Left renal cortex interstitium (tissue), 4 donors: ENCODE measurements around the gene GPR68. TPM values are rescaled to one million over a fixed set of nuclear protein-coding genes. Genes with fewer than 3 reads are reported as not detected.
A peak's percentile ranks its signal among the peaks of the same experiment; 100 is the strongest.

Experiments used
- DNase-seq, 4 donors: peaks; one replicate each; pipeline ENCODE4 v3.0.0-alpha.2; 2013; ENCODE audit warnings: low read depth in 4 of 4, low spot score in 2 of 4, missing footprints in 1 of 4
- polyA plus RNA-seq, 4 donors: library from polyadenylated mRNA; unstranded; fragments of 120-200 nt; gene quantifications; one replicate each; pipeline ENCODE4 v1.2.1, GENCODE V29; 2013; ENCODE audit not compliant: insufficient read length in 4 of 4

The GPR68 gene, protein sequence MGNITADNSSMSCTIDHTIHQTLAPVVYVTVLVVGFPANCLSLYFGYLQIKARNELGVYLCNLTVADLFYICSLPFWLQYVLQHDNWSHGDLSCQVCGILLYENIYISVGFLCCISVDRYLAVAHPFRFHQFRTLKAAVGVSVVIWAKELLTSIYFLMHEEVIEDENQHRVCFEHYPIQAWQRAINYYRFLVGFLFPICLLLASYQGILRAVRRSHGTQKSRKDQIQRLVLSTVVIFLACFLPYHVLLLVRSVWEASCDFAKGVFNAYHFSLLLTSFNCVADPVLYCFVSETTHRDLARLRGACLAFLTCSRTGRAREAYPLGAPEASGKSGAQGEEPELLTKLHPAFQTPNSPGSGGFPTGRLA
- polyA plus RNA-seq: 1 to 10 TPM; 1.7 to 3.9 (median 2.5) TPM

DNA sequence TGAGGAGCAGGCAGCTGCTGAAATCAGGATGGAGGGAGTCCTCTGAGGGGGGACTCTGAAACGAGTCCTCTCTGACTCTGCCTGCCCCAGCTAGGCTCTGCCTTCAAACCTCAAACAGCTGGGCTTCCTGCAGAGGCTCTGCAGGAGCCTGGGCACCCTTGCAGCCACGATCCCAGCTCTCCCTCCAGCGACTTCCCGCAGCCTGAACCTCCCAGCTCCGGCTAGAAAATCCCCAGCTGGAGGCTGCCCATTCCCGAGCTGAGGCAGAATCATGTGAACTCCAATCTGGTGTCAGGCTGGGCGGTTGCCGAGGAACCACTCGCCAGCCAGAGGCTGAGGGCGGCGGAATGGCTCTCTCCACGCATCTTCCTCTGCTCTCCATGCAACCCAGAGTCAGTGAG is at the start of gene GPR68:
GPR68 (minus strand) TSS at position 204 of the 401 bp plus-strand sequence. CDS start 9,654 bp downstream, outside the sequence.
- no peak for DNase-seq

DNA sequence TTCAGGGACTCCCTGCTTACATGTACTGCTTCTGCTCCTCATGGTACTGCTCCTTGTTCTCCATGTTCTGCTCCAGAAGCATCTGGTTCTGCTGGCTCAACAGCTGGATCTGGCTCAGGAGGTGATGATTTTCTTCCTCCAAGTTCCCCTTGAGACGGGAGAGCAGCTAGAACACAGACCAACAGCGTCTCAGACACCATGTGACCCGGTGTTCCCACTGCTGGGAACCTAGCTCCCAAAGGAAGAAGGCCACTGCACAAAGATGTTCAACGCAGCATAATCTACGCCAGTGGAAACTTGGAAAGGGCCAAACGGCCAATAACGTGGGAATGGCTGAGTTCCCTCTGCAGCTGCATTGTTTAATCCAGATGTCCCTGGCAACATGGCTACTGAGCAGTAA is 49.6 kb upstream of the GPR68 start:
- no peak for DNase-seq

DNA sequence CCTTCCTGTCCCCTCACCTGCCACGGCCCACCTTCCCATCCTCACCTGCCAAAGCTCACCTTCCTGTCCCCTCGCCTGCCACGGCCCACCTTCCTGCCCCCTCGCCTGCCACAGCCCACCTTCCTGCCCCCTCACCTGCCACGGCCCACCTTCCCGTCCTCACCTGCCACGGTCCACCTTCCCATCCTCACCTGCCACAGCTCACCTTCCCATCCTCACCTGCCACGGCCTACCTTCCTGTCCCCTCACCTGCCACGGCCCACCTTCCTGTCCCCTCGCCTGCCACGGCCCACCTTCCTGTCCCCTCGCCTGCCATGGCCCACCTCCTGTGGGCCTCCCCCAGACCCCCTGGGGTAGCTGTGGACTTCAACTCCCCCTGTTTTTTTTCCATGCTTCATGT is 48.8 kb upstream of the GPR68 start:
- DNase-seq: no peak

DNA sequence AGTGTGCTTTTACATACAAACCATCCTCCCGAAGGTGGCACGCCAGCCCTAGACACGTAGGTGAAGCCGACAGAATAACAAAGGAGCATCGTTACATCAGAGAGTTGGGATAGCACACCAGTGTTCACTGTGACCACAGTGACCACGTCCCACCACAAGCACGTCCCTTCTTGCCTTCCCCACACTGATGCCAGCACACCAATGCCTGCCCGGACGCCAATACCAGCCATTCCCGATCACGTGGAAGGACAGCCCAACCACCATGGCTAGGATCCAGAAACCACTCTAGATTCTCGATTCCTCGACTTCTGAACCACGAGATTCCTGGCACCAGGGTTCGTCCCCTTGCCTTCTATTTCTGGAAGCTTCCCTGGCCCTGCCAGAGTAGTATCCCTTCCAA is 48.0 kb upstream of the GPR68 start:
- no peak for DNase-seq

DNA sequence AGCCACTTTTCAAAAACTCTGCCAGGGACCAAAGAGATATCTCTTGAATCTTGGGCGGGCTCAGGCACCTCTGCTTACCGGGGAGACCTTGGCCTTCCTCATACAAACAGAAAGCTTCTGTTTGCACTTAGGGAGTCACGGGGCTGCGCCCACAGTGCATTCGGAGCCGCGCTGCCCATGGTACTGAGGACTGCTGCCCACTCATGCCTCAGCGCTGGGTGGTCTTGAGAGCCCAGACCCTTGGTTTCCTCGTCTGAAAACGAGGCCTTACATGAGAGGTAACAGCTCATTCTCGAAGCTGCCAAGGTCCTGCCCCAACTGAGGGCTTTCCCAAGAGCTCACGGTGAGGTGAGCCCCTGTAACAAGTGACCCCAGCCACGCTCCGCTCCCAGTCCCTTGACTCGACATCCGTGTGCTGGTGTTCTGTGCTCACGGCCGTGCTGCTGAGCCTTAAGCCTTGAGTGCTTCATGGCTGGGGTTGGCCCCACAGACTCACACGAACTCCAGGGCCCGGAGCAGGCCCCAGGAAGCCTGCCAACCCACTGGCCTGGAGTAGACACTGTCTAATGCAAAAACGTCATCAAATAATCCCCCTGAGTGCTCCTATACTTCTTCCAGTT is 47.4 kb upstream of the GPR68 start:
- no peak for DNase-seq

DNA sequence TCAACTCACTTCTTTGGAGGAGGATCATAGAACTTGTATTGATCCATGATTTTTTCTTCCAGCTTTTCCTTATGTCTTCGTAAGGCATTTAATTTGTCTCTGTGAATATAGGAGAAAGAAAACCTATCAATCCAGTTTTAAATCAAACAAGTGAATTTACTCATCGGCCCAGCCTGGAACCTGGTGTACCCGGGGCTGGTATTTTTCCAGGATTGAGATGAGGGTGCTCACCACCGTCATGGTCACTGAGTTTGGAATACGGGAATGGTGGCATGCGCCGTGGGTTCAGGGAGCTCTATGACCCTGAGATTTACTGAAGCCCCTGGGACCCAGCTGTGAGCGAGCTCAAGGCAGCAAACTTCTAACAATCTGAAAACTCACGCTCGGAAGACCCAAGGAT is 46.5 kb upstream of the GPR68 start:
- no peak for DNase-seq

DNA sequence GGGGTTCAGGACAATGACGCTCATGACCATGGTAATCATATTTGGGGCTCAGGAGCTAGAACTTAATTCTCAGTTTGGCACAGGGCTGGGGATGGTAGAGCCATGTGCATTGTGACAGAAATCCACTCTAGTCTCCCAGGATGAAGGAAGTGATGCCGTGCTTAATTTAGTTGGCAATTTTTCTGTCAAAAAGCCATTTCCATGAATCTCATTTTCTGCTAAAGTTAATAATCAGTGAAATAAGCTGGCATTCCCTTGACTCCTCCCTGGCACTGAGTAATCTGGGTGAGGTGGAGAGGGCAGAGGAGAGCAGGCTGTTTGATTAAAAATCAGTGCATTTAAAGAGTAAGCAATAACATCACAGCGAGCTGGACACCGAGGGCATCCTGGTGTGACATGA is 45.0 kb upstream of the GPR68 start:
- no peak for DNase-seq

DNA sequence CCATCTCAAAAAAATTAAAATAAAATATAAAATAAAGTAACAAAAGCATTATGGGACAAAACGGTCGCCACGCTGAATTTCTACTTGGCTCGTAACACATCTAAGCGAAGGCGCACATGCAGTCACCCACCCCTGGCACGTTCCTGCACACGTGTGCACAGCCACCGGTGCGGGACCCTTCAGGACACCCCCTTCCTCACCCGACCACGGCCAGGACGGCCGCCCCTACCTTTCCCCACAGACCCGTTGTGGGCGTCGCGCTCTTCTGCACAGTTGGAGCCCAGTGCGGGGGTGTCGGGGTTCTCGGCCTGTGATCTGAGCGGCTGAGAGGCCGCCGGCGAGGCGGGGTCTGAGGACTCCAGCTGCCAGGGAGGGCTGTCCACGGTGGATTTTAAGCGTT is 44.4 kb upstream of the GPR68 start:
- DNase-seq: no peak

DNA sequence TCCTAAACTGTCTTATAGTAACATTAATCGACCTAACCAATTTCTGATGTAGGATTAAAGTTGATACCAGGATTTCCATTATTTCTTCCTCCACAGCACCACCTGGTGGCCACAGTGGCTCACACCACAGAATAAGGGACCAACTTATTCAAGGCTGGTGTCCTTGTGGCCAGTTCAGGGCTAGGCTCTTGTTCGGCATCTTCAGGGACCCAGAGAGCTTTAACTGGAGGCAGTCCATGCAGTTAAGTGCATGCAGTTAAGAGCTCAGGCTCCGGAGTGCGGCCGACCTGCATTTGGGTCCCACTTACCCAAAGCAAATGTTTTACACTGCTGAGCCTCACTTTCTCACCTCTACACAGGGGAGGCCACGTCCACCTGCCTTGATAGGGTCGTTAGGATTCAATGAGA is 42.0 kb upstream of the GPR68 start:
- DNase-seq: peak; percentile 26 to 68 (median 34)

DNA sequence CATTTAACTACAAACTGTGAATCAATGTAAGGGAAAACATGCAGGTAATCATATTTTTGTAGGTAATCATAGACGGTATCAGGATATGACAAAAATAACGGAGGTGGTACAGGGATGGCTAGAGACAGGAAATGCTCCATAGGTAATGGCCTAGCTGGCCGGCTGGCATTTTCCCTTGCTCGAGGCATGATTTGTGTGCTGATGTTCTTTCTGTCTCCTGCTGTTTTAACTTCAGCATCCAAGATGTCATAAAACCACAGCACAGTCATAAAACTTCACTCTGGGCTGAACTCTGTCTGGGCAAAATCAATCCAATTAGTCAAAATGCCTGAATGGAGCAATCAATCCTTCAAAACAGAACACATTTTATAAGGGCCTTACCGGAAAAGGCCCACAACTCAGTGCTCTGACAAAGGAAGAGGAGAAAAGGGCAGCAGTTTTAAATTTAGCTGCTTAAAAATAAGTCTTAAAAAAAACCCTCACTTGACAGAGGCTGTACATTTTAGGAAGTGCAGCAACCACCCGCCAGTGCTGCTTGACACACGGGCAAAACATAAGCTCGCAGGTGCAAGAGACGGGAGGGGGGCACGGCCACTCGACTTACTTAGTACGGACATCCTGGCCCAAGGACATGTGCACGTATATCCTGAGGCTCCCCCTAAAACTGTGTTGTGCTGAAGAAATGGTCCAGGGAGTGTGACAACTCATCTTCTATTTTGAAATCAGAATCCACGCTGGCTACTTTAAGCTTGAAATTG is 40.5 kb upstream of the GPR68 start:
- no peak for DNase-seq

DNA sequence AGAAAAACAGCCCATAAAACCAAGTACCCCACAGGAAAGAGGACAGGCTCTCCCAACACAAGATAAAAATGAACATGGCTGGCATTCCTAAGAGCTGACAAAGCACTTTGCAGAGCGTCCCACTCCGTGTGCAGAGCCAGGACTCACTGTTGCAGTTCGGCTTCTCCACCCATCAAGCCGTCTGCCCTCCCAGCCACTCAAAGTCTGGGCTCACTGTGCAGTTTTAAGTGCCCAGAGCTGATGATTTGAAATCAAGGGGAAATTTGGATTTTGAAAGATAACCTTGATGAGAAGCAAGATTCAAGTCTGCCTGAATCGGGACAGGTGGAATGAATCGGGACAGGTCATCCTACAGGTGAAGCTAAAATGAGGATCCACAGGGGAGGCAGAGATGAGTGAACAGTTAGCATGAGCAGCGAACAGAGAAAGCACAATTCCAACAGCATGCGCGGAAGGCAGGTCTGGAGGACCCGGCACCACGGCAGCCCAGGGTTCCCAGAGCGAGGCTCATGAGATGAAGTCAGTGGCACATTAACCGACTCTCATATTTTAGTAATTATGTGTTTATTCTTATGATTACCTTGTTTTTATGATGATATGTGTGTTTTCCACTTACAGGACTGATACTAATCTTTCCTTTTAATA is 39.8 kb upstream of the GPR68 start:
- no peak for DNase-seq

DNA sequence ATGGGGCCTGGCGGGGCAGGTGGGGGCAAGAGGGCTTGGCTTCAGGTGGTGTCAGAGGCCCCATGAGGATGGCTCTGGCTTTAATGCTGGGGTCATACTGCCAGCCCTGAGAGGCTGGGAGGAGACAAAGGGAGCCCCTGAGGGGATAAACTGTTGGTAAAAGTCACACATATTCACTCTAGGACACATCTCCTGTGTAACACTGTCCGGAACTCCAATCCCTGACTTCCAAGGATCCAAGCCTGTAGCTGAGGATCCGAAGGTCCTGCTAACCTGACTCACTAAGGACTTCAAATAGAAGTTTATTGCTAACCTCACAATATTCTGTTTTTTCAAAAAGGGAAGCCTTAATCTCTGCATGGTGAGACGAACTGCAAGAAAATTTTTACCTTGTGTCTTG is 39.2 kb upstream of the GPR68 start:
- no peak for DNase-seq

DNA sequence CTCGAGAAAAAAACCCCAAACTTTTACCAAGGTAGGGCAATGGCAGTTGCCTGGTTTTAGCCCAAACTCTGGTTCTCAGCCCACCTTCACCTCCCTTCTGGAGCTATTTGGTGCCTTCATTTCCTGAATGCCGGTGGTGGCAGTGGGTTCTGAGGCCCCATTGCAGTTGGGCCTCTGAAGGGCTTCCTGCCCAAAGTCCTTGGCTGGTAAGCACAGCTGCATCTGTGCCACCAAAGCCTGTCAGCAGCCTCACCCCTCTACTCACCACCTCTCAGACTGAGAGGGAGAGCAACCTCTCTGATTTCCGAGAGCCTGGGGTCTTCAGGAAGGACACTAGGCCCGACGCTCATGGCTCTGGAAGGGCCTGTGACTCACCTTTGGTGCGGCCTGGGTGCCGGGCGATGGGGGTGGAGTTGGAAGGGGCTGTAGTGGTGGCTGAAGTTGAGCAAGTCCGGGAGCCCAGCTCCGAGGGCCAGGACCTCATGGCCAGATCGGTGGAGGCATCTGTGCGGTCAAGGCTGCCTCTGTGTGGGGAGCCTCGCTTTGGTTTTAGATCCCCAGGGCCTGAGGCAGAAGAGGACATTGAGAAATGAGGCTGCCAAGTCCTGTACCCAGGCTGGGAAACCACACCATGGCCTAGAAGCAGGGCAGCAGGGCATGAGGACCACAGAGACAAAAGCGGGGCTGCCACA is 38.6 kb upstream of the GPR68 start:
- no peak for DNase-seq

DNA sequence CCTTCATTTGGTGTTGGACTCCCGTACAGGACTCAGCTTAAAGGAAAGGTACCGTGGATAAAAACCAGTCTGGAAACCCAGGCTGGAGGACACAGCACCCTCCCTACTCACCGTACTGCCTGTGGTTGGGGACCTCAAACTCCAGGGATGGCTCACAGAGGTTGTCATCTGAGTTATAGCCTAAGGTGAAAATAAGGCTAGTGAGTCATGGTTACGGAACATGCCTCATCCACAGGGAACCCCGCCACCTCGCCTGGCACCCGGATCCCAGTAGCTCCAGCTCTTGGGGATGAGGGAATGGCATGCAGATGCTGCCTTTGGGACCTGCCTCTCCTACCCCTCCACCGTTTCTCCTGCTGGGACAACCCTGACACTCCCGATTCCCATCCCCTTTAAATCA is 36.8 kb upstream of the GPR68 start:
- DNase-seq: no peak

DNA sequence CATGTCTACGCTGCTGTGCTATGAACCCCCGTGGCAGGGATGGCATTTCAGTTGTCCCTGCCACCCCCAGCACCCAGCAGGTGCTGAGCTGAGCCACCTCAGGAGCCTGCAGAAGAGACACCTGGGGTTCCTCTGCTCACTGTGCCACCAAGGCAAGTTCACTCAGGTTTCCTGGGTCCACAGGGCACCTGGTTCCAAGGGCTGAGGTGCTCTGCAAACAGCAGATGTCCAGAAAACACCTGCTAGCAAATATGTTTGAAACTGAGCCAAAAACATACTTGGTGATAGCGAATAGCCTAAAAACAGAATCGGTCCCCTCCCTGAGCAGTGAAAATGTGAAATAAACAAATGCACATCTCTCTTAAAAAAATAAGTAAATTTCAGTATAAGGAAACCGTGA is 35.6 kb upstream of the GPR68 start:
- DNase-seq: no peak

DNA sequence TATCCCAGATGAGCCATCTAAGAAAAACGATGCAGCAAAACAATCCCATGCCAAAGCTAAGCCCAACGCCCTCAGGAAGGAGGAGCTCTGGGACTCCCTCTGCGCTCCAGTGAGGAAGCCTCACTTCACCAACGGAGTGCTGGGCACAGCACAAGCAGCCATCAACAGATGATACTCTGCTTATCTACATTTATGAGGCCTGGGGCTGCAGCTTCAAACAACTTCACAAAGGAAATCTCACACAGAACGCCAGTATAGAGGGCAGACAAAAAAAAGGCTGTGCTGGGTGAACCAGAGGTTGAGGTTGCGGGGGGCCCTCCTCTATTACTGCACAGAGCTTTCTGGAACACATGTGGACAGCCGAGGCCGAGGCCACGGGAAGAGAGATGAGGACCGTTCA is 34.9 kb upstream of the GPR68 start:
- DNase-seq: no peak

DNA sequence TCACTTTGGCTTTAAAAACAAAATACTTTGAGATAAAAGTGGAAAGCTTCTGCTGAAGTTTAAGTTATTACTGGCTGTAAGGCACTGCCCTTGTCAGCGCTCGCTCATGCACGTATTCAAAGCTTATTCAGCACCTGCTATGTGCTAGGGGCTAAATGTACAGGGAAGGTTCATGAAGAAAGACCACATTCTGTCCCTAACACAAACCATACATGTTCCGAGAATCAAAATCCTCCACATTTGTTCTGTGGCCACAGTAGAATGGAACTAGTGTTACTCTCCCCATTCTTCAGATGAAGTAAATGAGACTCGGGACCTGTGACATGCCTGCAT is 33.8 kb upstream of the GPR68 start:
- no peak for DNase-seq

DNA sequence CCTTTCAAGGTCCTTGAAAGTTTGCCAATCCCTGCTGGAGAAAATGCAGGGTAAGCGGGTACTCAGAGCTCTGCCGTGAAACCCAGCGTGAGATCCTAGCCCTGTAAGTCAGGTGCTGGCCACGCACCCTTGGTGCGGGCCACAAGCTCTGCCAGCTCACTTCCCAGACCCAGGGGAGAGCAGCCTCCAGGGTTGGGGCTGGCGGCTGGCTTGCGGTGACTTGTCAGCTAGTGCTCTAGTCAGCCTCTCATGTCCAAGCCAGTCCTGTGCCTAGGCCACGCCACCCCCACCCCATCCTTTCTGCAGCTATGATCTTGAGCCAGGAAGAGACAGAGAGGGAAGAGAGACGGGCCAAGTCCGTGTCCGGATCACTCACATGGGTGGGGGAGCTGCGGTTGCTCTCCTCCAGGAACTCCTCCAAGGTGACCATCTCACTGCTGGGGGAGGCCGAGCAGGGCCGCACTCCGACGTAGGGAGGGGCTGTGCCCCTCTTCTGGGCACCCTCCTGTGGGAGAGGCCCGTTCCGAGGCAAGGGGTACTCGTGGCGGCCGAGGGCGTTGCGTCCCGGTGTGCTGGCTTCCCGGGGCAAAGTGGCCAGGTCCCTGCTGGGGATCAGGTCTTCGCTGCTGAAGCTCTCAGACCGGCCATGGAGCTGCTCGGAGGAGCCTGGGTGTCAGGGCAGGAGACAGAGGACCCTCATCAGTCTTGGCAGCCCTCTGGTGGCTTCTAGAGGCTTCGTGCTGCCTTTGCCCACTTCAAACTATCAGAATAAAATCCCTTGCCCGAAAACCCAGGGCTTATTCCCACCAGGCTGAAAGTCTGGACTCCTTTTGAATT is 33.3 kb upstream of the GPR68 start:
- DNase-seq: no peak

DNA sequence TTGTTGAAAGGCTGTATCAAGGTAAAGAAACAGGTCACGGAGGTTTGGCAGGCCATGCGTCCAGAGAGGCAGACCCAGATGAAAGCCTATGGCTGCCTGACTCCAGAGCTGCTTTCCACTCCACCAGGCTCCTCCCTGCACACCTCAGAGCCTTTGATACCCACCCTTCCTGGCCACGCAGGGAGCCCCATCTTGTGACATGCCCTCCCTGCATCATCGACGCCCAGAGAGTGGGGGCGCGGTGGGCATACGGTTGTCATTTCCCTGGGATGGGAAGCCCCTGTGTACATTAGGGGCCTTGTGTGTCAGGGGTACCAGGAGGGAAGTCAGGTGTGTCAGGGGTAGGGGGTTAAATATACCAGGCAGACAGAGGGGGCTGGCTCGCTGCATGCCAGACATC is 30.3 kb upstream of the GPR68 start:
- no peak for DNase-seq

DNA sequence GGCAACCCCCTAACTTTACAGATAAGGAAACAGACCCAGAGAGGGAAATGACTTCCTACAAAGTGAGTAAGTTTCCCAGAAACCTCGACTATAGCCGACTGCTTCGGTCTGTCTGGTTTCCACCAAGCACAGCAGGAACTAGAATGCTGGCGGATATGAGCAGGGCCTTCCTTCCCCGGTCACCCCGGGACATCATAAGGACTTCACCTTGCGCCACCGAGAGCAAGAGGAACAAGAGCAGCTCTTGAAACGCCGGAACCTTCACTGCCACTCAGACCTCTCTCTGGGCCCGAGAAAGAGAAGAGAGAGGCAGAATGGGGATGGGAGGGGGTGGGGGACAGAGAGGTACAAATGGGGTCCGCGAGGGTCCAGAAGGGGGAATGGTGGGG is 29.4 kb upstream of the GPR68 start:
- no peak for DNase-seq
